ENCODE data around the gene L3MBTL4. TPM values are rescaled to one million over a fixed set of nuclear protein-coding genes. Genes with fewer than 3 reads are reported as not detected.

Gene L3MBTL4
- total RNA-seq, 4 donors from 2014 or later: 11.3 to 16.3 (median 11.8) TPM

DNA sequence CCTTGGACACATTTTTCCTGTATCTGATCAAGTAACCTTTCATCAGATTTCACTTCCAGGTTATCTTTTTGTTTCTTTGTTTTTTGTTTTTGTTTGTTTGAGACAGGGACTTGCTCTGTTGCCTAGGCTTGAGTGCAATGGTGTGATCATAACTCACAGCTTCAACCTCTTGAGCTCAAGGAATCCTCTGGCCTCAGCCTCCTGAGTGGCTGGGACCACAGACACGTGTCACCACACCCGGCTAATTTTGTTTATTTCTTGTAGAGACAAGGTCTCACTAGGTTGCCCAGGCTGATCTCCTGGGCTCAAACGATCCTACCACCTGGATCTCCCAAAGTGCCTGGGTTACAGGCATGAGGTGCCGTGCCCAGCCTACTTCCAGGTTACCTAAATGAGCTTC lies 124.9 kb downstream of the L3MBTL4 start:
- no peak for DNase-seq (ENCODE audit: low spot score in 2 of 2)
- TF ChIP-seq POLR2A (IDR thresholded peaks at IDR 0.05): no peak
- no peak for TF ChIP-seq CTCF (IDR thresholded peaks at IDR 0.05)
- intact Hi-C loops (cut with DNase I; ENCODE audit: low total_unique reads): no loop called here
- no peak overlapping the region for H3K4me3 ChIP-seq (ENCODE audit: low read depth, poor library complexity, severe bottlenecking)
- WGBS, 2 donors: 70 to 74% methylated on average over 4 of the region's 4 CpGs

GRCh38 chr18:6286585-6286984 lies 128.1 kb downstream of the L3MBTL4 start:
- TF ChIP-seq CTCF (IDR thresholded peaks at IDR 0.05) (no peak), POLR2A (IDR thresholded peaks at IDR 0.05) (no peak)
- DNase-seq (ENCODE audit: low spot score in 2 of 2): no peak
- 77 to 80% methylated on average over 4 of the region's 4 CpGs for WGBS, 2 donors

DNA sequence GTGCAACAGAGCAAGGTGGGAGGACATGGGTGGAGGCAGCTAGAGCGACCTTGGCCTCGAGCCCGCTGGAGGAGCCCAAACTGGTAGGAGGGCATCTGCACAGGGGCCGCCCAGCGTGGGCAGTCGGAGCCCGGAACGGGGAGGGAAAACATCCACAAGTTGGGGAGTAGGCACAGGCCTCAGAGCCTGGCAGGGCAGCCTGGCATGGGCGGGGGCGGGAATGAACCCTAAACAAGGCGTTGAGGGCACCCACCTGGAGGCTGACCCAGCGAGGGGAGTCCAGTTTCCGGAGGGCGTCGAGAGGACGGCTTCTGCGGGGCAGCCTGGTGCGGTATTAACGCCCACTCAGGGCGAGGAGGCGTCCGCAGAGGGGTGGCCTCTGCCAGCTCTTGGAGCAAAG lies 129.9 kb downstream of the L3MBTL4 start:
- no peak overlapping the region for H3K4me3 ChIP-seq (ENCODE audit: low read depth, poor library complexity, severe bottlenecking)
- intact Hi-C loops (cut with DNase I; ENCODE audit: low total_unique reads): loop anchor here (5.0 kb wide), 1 partner anchor 862 kb away; no protein-coding TSS in a partner anchor
- no peak for DNase-seq (ENCODE audit: low spot score in 2 of 2)
- TF ChIP-seq POLR2A (IDR thresholded peaks at IDR 0.05) (no peak), CTCF (IDR thresholded peaks at IDR 0.05) (no peak)
- 96 to 98% methylated on average over 22 of the region's 22 CpGs for WGBS, 2 donors

More at GRCh38 chr18:6286585-6286984, 128.1 kb downstream of the L3MBTL4 start:
- intact Hi-C loops (cut with DNase I; ENCODE audit: low total_unique reads): no loop called here
- no peak overlapping the region for H3K4me3 ChIP-seq (ENCODE audit: low read depth, poor library complexity, severe bottlenecking)

DNA sequence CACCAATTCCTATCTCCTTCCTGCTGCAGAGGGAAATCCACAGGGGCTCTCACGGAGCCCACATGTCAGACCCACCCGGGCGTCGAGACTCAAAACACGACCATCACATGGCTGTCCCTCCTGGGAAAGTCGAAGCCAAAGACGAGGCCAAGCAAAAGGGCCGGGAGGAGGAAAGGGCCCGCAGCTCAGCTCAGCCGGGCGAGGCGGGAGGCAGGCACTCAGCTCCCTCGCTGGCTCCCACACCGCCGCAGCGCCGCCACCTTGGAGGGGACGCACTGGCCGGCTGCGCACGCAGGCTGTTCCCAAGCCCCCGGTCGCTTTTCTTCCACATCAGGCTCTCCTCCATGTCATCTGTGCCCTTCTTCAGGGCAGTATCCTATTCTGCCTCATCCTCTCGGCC lies 130.4 kb downstream of the L3MBTL4 start:
- WGBS, 2 donors: 96 to 97% methylated on average over 24 of the region's 24 CpGs
- no peak for DNase-seq (ENCODE audit: low spot score in 2 of 2)
- H3K4me3 ChIP-seq (ENCODE audit: low read depth, poor library complexity, severe bottlenecking): no peak overlapping the region
- intact Hi-C loops (cut with DNase I; ENCODE audit: low total_unique reads): loop anchor here (5.0 kb wide), 1 partner anchor 862 kb away; no protein-coding TSS in a partner anchor
- TF ChIP-seq CTCF (IDR thresholded peaks at IDR 0.05) (no peak), POLR2A (IDR thresholded peaks at IDR 0.05) (no peak)

- intact Hi-C loops (cut with DNase I; ENCODE audit: low total_unique reads): loop anchor here (5.0 kb wide), 1 partner anchor 860 kb away; no protein-coding TSS in a partner anchor
Measured at GRCh38 chr18:6281874-6282273, 132.8 kb downstream of the L3MBTL4 start.

More at GRCh38 chr18:6281874-6282273, 132.8 kb downstream of the L3MBTL4 start:
- WGBS, 2 donors: 77 to 90% methylated on average over 4 of the region's 4 CpGs
- DNase-seq (ENCODE audit: low spot score in 2 of 2): no peak
- no peak overlapping the region for H3K4me3 ChIP-seq (ENCODE audit: low read depth, poor library complexity, severe bottlenecking)
- no peak for TF ChIP-seq CTCF (IDR thresholded peaks at IDR 0.05)
- TF ChIP-seq POLR2A (IDR thresholded peaks at IDR 0.05): no peak
